MCF 10A (cell line): ENCODE data around the gene WDR48. TPM values are rescaled to one million over a fixed set of nuclear protein-coding genes. Genes with fewer than 3 reads are reported as not detected.

ENCODE experiments used
- BruUV-seq: library from RNA; stranded (reverse); fragments of 400-500 nt; replicated peaks from 2 replicates; lab custom pipeline; 2021; lab: Mats Ljungman, UMichigan
- CTCF ChIA-PET: fragments of 300-600 bp; sonication (Branson Sonifier 250); formaldehyde crosslinking; extraction: SDS; loops from one replicate; lab custom pipeline; 2021; ENCODE audit warnings: antibody characterized with exemption, inconsistent platforms; lab: Yijun Ruan, JAX
- POLR2A ChIA-PET: fragments of 300-600, 350-650 bp; sonication (Branson Sonifier 250); formaldehyde crosslinking; extraction: SDS; loops from one replicate; lab custom pipeline; 2020; ENCODE audit warnings: antibody characterized with exemption, inconsistent platforms; lab: Yijun Ruan, JAX
- DNase-seq: peaks from one replicate; pipeline ENCODE4 v3.0.0-alpha.2; 2018; ENCODE audit not compliant: unreplicated experiment
- H3K27ac Mint-ChIP-seq: one replicate; pipeline ENCODE4 v1.8.0; 2022; ENCODE audit warnings: mild to moderate bottlenecking, low read depth, mixed read lengths; ENCODE audit not compliant: unreplicated experiment
- H3K27me3 Mint-ChIP-seq: one replicate; pipeline ENCODE4 v1.8.0; 2022; ENCODE audit warnings: mixed read lengths; ENCODE audit not compliant: insufficient read depth, unreplicated experiment
- H3K36me3 Mint-ChIP-seq: one replicate; pipeline ENCODE4 v1.8.0; 2022; ENCODE audit warnings: mild to moderate bottlenecking, moderate library complexity, mixed read lengths; ENCODE audit not compliant: insufficient read depth, unreplicated experiment
- H3K4me1 Mint-ChIP-seq: one replicate; pipeline ENCODE4 v1.8.0; 2022; ENCODE audit warnings: mixed read lengths; ENCODE audit not compliant: insufficient read depth, unreplicated experiment
- H3K4me3 Mint-ChIP-seq: one replicate; pipeline ENCODE4 v1.8.0; 2022; ENCODE audit warnings: mild to moderate bottlenecking, moderate library complexity, mixed read lengths; ENCODE audit not compliant: unreplicated experiment
- H3K9me3 Mint-ChIP-seq: one replicate; pipeline ENCODE4 v1.8.0; 2022; ENCODE audit warnings: mixed read lengths; ENCODE audit not compliant: unreplicated experiment
- CTCF ChIP-seq: fragments of 200-600 bp; IDR thresholded peaks from one replicate; pipeline ENCODE4 v1.8.0; 2022; ENCODE audit warnings: antibody characterized with exemption, mild to moderate bottlenecking; ENCODE audit not compliant: unreplicated experiment
- intact Hi-C: fragments of 100-400 bp; cut with micrococcal nuclease; formaldehyde crosslinking; loops from 2 replicates; pipeline ENCODE4 v1.14.1; 2022
- total RNA-seq: library from RNA; stranded (reverse); gene quantifications from 2 replicates; pipeline ENCODE4 v1.2.3, GENCODE V29; 2022

WDR48 gene
- total RNA-seq, 1 experiment from 2014 or later = 26.0 TPM

GRCh38 chr3:39101022-39101689, 49.3 kb downstream of the WDR48 start:
- CTCF ChIA-PET = interaction anchor here (0.6 to 2.3 kb wide), 7 partner anchors 9 to 600 kb away, joined by 3 to 7 read pairs (median 5); no protein-coding TSS in a partner anchor
- H3K4me1 Mint-ChIP-seq = peaks cover 22% of the 10 kb centered on the region
- intact Hi-C loops = loop anchor here (1.0 kb wide), 1 partner anchor 187 kb away; no protein-coding TSS in a partner anchor

GRCh38 chr3:39102504-39103323, 50.9 kb downstream of the WDR48 start:
- no peak for TF ChIP-seq CTCF
- Mint-ChIP-seq H3K27me3 (no peaks in the 10 kb centered on the region), H3K4me3 (no peak overlapping the region), H3K36me3 (peaks cover 17% of the 10 kb centered on the region), H3K27ac (no peak overlapping the region), H3K9me3 (no peaks in the 10 kb centered on the region), H3K4me1 (peaks cover 30% of the 10 kb centered on the region)
- POLR2A ChIA-PET = no interaction called here
- BruUV-seq = no TSS peak
- no peak for DNase-seq
- CTCF ChIA-PET = interaction anchor here (0.7 to 2.3 kb wide), 4 partner anchors 10 to 186 kb away, joined by 3 to 9 read pairs (median 5); no protein-coding TSS in a partner anchor
- intact Hi-C loops = no loop called here

More at GRCh38 chr3:39101022-39101689, 49.3 kb downstream of the WDR48 start:
- TF ChIP-seq CTCF = peak; percentile 63
- POLR2A ChIA-PET = no interaction called here
- H3K27ac Mint-ChIP-seq = no peak overlapping the region
- H3K36me3 Mint-ChIP-seq = peaks cover 32% of the 10 kb centered on the region
- no peak overlapping the region for H3K4me3 Mint-ChIP-seq
- BruUV-seq = no TSS peak
- peak; percentile 51 for DNase-seq
- H3K27me3 Mint-ChIP-seq = no peaks in the 10 kb centered on the region
- no peaks in the 10 kb centered on the region for H3K9me3 Mint-ChIP-seq

GRCh38 chr3:39103324-39103693, 51.5 kb downstream of the WDR48 start:
- no TSS peak for BruUV-seq
- intact Hi-C loops = no loop called here
- Mint-ChIP-seq H3K36me3 (peaks cover 11% of the 10 kb centered on the region), H3K27ac (no peak overlapping the region), H3K4me1 (peaks cover 36% of the 10 kb centered on the region), H3K9me3 (no peaks in the 10 kb centered on the region), H3K27me3 (no peaks in the 10 kb centered on the region), H3K4me3 (no peak overlapping the region)
- no peak for DNase-seq
- POLR2A ChIA-PET = interaction anchor here (0.7 kb wide), 1 partner anchor 105 kb away, joined by 3 read pairs; no protein-coding TSS in a partner anchor
- TF ChIP-seq CTCF = no peak
- CTCF ChIA-PET = interaction anchor here (2.2 kb wide), 1 partner anchor 185 kb away, joined by 9 read pairs; no protein-coding TSS in a partner anchor
